T-cell (primary cell): ENCODE measurements around the gene SSC5D. TPM values are rescaled to one million over a fixed set of nuclear protein-coding genes. Genes with fewer than 3 reads are reported as not detected.

Source experiments
- ATAC-seq, 4 experiments: fragments of 200-7000 bp in 3 of 4; fragments of 150-1000 bp in 1 of 4; cut with Tn5 transposase; replicated peaks in 1 of 4; 1 replicate in 3 of 4; 2 replicates in 1 of 4; pipeline ENCODE4 v1.10.0; 2021; ENCODE audit warnings: moderate library complexity in 3 of 4, mild to moderate bottlenecking in 2 of 4, moderate number of reproducible peaks in 1 of 4
- CTCF ChIA-PET, 2 donors: fragments of 300-600 bp; sonication (Branson Sonifier 250); formaldehyde crosslinking; loops; one replicate each; lab custom pipeline; 2022; ENCODE audit warnings: antibody characterized with exemption in 2 of 2; lab: Charles Lee
- POLR2A ChIA-PET, 2 donors: fragments of 300-600 bp; sonication (Branson Sonifier 250); formaldehyde crosslinking; loops; one replicate each; lab custom pipeline; 2022; ENCODE audit warnings: antibody characterized with exemption in 2 of 2; lab: Charles Lee
- DNase-seq, 35 experiments: peaks; one replicate each; pipeline versions ENCODE4 v3.0.0 to v3.0.0-alpha.2; 2013 to 2023
- H3K27ac ChIP-seq: one replicate; pipeline ENCODE4 v1.5.1; 2013; ENCODE audit warnings: low read length
- H3K27me3 ChIP-seq, 2 experiments: replicated peaks in 1 of 2; 1 replicate in 1 of 2; 2 replicates in 1 of 2; pipeline versions ENCODE4 v1.6.1 to v1.7.0; 2013; ENCODE audit warnings: low read length in 1 of 2, mixed read lengths in 1 of 2; ENCODE audit not compliant: control insufficient read depth in 2 of 2, insufficient read depth in 2 of 2; ENCODE audit errors: extremely low read depth in 1 of 2
- H3K36me3 ChIP-seq, 2 donors: 1 replicate in 1 of 2; 2 replicates in 1 of 2; pipeline versions ENCODE4 v1.6.1 to v1.7.0; 2013; ENCODE audit warnings: low read length in 1 of 2; ENCODE audit not compliant: control insufficient read depth in 2 of 2, insufficient read depth in 1 of 2; ENCODE audit errors: extremely low read depth in 1 of 2
- H3K4me1 ChIP-seq, 2 experiments: 1 replicate in 1 of 2; 2 replicates in 1 of 2; pipeline versions ENCODE4 v1.6.1 to v1.7.0; 2013; ENCODE audit warnings: low read length in 2 of 2, mixed read lengths in 1 of 2; ENCODE audit not compliant: insufficient read depth in 2 of 2, control insufficient read depth in 1 of 2; ENCODE audit errors: extremely low read depth in 1 of 2
- H3K4me3 ChIP-seq, 2 donors: 1 replicate in 1 of 2; 2 replicates in 1 of 2; pipeline versions ENCODE4 v1.5.1 to v1.7.0; 2013; ENCODE audit warnings: mild to moderate bottlenecking in 2 of 2, low read length in 1 of 2, moderate library complexity in 1 of 2; ENCODE audit not compliant: control insufficient read depth in 1 of 2; ENCODE audit errors: extremely low read depth in 1 of 2
- H3K9me3 ChIP-seq: 2 replicates; pipeline ENCODE4 v1.7.0; 2013
- H3K27ac Mint-ChIP-seq, 2 donors: one replicate each; pipeline ENCODE4 v1.8.0; 2020 to 2021; ENCODE audit warnings: mild to moderate bottlenecking in 2 of 2, mixed read lengths in 2 of 2
- H3K27me3 Mint-ChIP-seq, 2 donors: one replicate each; pipeline ENCODE4 v1.8.0; 2021 to 2022; ENCODE audit warnings: mixed read lengths in 2 of 2
- H3K36me3 Mint-ChIP-seq: one replicate; pipeline ENCODE4 v1.8.0; 2021; ENCODE audit warnings: mixed read lengths
- H3K4me1 Mint-ChIP-seq, 3 donors: one replicate each; pipeline ENCODE4 v1.8.0; 2020 to 2022; ENCODE audit warnings: mixed read lengths in 3 of 3, mild to moderate bottlenecking in 1 of 3
- H3K4me3 Mint-ChIP-seq, 3 donors: one replicate each; pipeline ENCODE4 v1.8.0; 2020 to 2022; ENCODE audit warnings: mild to moderate bottlenecking in 3 of 3, mixed read lengths in 3 of 3, moderate library complexity in 3 of 3
- H3K9me3 Mint-ChIP-seq, 3 donors: one replicate each; pipeline ENCODE4 v1.8.0; 2020 to 2022; ENCODE audit warnings: mixed read lengths in 3 of 3
- WGBS: methylation state at CpG from one replicate; pipeline ENCODE4 v1.1.5; 2013; ENCODE audit warnings: missing lambda C conversion rate; ENCODE audit not compliant: insufficient coverage; 5-methylcytosine and 5-hydroxymethylcytosine counted together
- total RNA-seq, 35 experiments: library from RNA in 6 of 35; stranded (reverse) in 6 of 35; fragments of 120-200 nt in 1 of 35; gene quantifications; one replicate each; pipeline versions ENCODE4 v1.2.1 to v1.2.4 and lab custom pipeline; 2013 to 2026

The SSC5D gene
- total RNA-seq, 5 donors from 2014 or later (not counting 1 experiment from before 2014, with no cell fraction given): 0.38 to 1.3 (median 0.66) TPM

- ChIA-PET CTCF (interaction anchor here (0.6 to 2.4 kb wide), 26 partner anchors 10 to 419 kb away, joined by 3 to 21 read pairs (median 4); partner anchors contain the start of genes HSPBP1 (in 1 of the 2), ISOC2 (in 1 of the 2), KMT5C (in 1 of the 2) and NAT14 (in 1 of the 2)), POLR2A (interaction anchor here (0.5 to 0.8 kb wide), 4 partner anchors 42 to 151 kb away, joined by 3 to 10 read pairs (median 3); partner anchors contain the start of gene ZNF579 (in 1 of the 2))
- Histone ChIP-seq H3K27ac (peak overlapping the region; percentile 2), H3K4me1 (peaks cover 0 to 15% of the 10 kb centered on the region in 2 experiments), H3K4me3 (peak overlapping the region; percentile 50 to 79), H3K27me3 (peaks cover 0 to 16% of the 10 kb centered on the region in 2 experiments), H3K36me3 (no peaks in the 10 kb centered on the region), H3K9me3 (no peaks in the 10 kb centered on the region)
- peak; percentile 94 to 97 (median 96) for ATAC-seq
- no peaks in the 10 kb centered on the region for H3K9me3 Mint-ChIP-seq
- peak overlapping the region; percentile 73 to 78 (median 73) for H3K4me3 Mint-ChIP-seq
- peak; percentile 75 to 96 (median 87) for DNase-seq
- H3K27ac Mint-ChIP-seq: peak overlapping the region; percentile 31 to 77
- peaks cover 10 to 22% (median 13%) of the 10 kb centered on the region in 3 donors for H3K4me1 Mint-ChIP-seq
- peaks cover 7 to 8% of the 10 kb centered on the region in 2 donors for H3K27me3 Mint-ChIP-seq
- H3K36me3 Mint-ChIP-seq: no peaks in the 10 kb centered on the region
- WGBS: 7% methylated on average over 50 of the region's 64 CpGs
Measured at GRCh38 chr19:55503502-55504251, 15.4 kb downstream of the SSC5D start.

GRCh38 chr19:55504252-55504603 is 16.0 kb downstream of the SSC5D start:
- peak overlapping the region; percentile 73 to 78 (median 73) for H3K4me3 Mint-ChIP-seq
- 0% methylated on average over 5 of the region's 13 CpGs for WGBS
- H3K9me3 ChIP-seq: no peaks in the 10 kb centered on the region

GRCh38 chr19:55504981-55505380 is 16.7 kb downstream of the SSC5D start:
- CTCF ChIA-PET: interaction anchor here (0.6 to 2.4 kb wide), 9 partner anchors 13 to 345 kb away, joined by 3 to 21 read pairs (median 3); partner anchors contain the start of genes FIZ1 (in 1 of the 2) and ZNF865 (in 1 of the 2)
- Mint-ChIP-seq H3K27ac (no peak overlapping the region), H3K27me3 (peaks cover 7 to 14% of the 10 kb centered on the region in 2 donors), H3K36me3 (no peaks in the 10 kb centered on the region), H3K9me3 (no peaks in the 10 kb centered on the region), H3K4me3 (no peak overlapping the region), H3K4me1 (peaks cover 10 to 22% (median 13%) of the 10 kb centered on the region in 3 donors)
- Histone ChIP-seq H3K27me3 (peaks cover 0 to 22% of the 10 kb centered on the region in 2 experiments), H3K27ac (no peak overlapping the region), H3K4me1 (peaks cover 0 to 15% of the 10 kb centered on the region in 2 experiments), H3K36me3 (no peaks in the 10 kb centered on the region), H3K4me3 (no peak overlapping the region), H3K9me3 (no peaks in the 10 kb centered on the region)
- 83% methylated on average over 10 of the region's 11 CpGs for WGBS
- POLR2A ChIA-PET: no interaction called here
- ATAC-seq (no peak), DNase-seq (no peak)

More at GRCh38 chr19:55504252-55504603, 16.0 kb downstream of the SSC5D start:
- ChIA-PET POLR2A (interaction anchor here (0.5 to 0.8 kb wide), 3 partner anchors 42 to 150 kb away, joined by 3 to 10 read pairs (median 3); partner anchors contain the start of gene ZNF579 (in 1 of the 2)), CTCF (interaction anchor here (0.7 to 2.4 kb wide), 28 partner anchors 13 to 419 kb away, joined by 3 to 21 read pairs (median 4); partner anchors contain the start of genes FIZ1 (in 1 of the 2), HSPBP1 (in 1 of the 2), ISOC2 (in 1 of the 2) and KMT5C (in 1 of the 2))
- Mint-ChIP-seq H3K27ac (peak overlapping the region in 1 of 2 donors; percentile 77), H3K27me3 (peaks cover 7 to 11% of the 10 kb centered on the region in 2 donors), H3K4me1 (peaks cover 10 to 22% (median 13%) of the 10 kb centered on the region in 3 donors), H3K9me3 (no peaks in the 10 kb centered on the region), H3K36me3 (no peaks in the 10 kb centered on the region)
- H3K36me3 ChIP-seq: no peaks in the 10 kb centered on the region
- no peak for DNase-seq
- no peak for ATAC-seq
- peaks cover 0 to 19% of the 10 kb centered on the region in 2 experiments for H3K27me3 ChIP-seq
- peaks cover 0 to 15% of the 10 kb centered on the region in 2 experiments for H3K4me1 ChIP-seq
- peak overlapping the region in 1 of 2 donors; percentile 50 for H3K4me3 ChIP-seq
- no peak overlapping the region for H3K27ac ChIP-seq

- Mint-ChIP-seq H3K27me3 (peaks cover 14 to 35% of the 10 kb centered on the region in 2 donors), H3K9me3 (no peaks in the 10 kb centered on the region), H3K4me1 (peaks cover 7 to 10% (median 10%) of the 10 kb centered on the region in 3 donors), H3K36me3 (no peaks in the 10 kb centered on the region), H3K27ac (no peak overlapping the region), H3K4me3 (no peak overlapping the region)
- H3K9me3 ChIP-seq: no peaks in the 10 kb centered on the region
- ATAC-seq (no peak), DNase-seq (no peak)
- peaks cover 0 to 46% of the 10 kb centered on the region in 2 experiments for H3K27me3 ChIP-seq
- H3K4me3 ChIP-seq: no peak overlapping the region
- no peak overlapping the region for H3K27ac ChIP-seq
- CTCF ChIA-PET: interaction anchor here in 1 of 2 donors (0.7 to 0.9 kb wide), 2 partner anchors 13 to 367 kb away, joined by 3 read pairs; no protein-coding TSS in a partner anchor
- peaks cover 0 to 13% of the 10 kb centered on the region in 2 experiments for H3K4me1 ChIP-seq
- H3K36me3 ChIP-seq: no peaks in the 10 kb centered on the region
- POLR2A ChIA-PET: interaction anchor here in 1 of 2 donors (0.5 kb wide), 1 partner anchor 19 kb away, joined by 4 read pairs; no protein-coding TSS in a partner anchor
- WGBS: 72% methylated on average over 7 of the region's 10 CpGs
Measured at GRCh38 chr19:55508120-55508519, 19.9 kb downstream of the SSC5D start.

GRCh38 chr19:55516878-55517620 is 28.8 kb downstream of the SSC5D start:
- H3K4me3 ChIP-seq: peak overlapping the region; percentile 4 to 37
- Mint-ChIP-seq H3K27me3 (peaks cover 6 to 13% of the 10 kb centered on the region in 2 donors), H3K27ac (peak overlapping the region in 1 of 2 donors; percentile 68), H3K9me3 (no peaks in the 10 kb centered on the region), H3K4me1 (peaks cover 0 to 4% (median 4%) of the 10 kb centered on the region in 3 donors), H3K4me3 (peak overlapping the region; percentile 68 to 70 (median 69)), H3K36me3 (no peaks in the 10 kb centered on the region)
- peaks cover 0 to 12% of the 10 kb centered on the region in 2 experiments for H3K4me1 ChIP-seq
- ATAC-seq (peak; percentile 99 to 100 (median 100)), DNase-seq (peak; percentile 72 to 94 (median 83))
- H3K36me3 ChIP-seq: no peaks in the 10 kb centered on the region
- 9% methylated on average over 57 of the region's 61 CpGs for WGBS
- H3K27me3 ChIP-seq: peaks cover 0 to 34% of the 10 kb centered on the region in 2 experiments
- no peaks in the 10 kb centered on the region for H3K9me3 ChIP-seq
- H3K27ac ChIP-seq: peak overlapping the region; percentile 65
- ChIA-PET CTCF (interaction anchor here (0.6 to 2.1 kb wide), 3 partner anchors 12 to 115 kb away, joined by 3 to 11 read pairs (median 4); partner anchors contain the start of gene ZNF628 (in 1 of the 2)), POLR2A (interaction anchor here in 1 of 2 donors (0.6 kb wide), 1 partner anchor 459 kb away, joined by 5 read pairs; no protein-coding TSS in a partner anchor)
